Erythroblast (primary cell): ENCODE measurements around the gene GOLGA7B.

ENCODE experiments used
- DNase-seq, 2 experiments: peaks; one replicate each; lab custom pipeline; 2025; lab: John Stamatoyannopoulos, UW
- GATA1 ChIP-seq: IDR thresholded peaks from 2 replicates; pipeline ENCODE4 v1.6.1; 2011; ENCODE audit warnings: low read depth, mild to moderate bottlenecking, control low read depth, low read length, moderate library complexity
- POLR2A ChIP-seq: IDR thresholded peaks from 2 replicates; pipeline ENCODE4 v1.6.1; 2011; ENCODE audit warnings: mild to moderate bottlenecking, low read length

Gene GOLGA7B

DNA sequence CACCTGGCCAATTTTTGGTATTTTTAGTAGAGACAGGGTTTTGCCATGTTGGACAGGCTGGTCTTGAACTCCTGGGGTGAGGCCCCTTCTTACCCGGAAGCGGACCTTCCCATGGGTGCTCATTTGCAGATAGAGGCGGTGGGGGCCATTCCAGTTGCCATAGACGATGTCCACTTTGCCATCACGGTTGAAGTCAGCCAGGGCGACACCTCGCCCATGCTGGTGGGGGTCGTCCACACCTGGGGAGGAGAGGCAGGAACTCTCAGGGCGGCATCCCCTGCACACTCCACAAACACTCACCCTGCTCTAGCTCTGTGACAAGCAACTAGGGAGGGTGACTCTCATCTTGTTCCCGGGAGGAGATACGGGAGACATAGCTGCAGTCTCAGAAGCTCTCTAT, 54.9 kb downstream of the GOLGA7B start:
- DNase-seq, result no peak
- TF ChIP-seq GATA1 (no peak), POLR2A (no peak)

GRCh38 chr10:97905276-97905675, 55.6 kb downstream of the GOLGA7B start:
- DNase-seq, result no peak

DNA sequence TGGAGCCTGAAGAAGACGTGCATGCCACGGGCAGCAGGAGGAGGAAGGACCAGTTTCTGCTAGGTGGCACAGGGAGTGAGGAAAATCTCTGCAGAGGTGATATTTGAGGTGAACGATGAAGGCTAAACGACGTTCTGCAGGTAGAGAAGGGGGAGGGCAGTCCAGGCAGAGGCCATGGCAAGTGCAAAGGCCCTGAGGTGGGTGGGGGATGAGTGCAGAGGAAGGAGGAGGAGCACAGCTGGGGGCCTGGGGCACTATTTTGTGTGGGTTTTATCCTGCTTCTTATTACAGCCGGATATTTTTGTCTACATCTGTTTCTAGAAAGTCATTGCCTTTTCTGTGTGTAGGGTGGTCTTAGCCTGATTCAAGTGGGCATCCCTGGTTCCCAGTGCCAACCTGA, 57.6 kb downstream of the GOLGA7B start:
- no peak for DNase-seq
- TF ChIP-seq GATA1 (no peak), POLR2A (no peak)

More at GRCh38 chr10:97905276-97905675, 55.6 kb downstream of the GOLGA7B start:
- no peak for TF ChIP-seq GATA1
- TF ChIP-seq POLR2A, result no peak

DNA sequence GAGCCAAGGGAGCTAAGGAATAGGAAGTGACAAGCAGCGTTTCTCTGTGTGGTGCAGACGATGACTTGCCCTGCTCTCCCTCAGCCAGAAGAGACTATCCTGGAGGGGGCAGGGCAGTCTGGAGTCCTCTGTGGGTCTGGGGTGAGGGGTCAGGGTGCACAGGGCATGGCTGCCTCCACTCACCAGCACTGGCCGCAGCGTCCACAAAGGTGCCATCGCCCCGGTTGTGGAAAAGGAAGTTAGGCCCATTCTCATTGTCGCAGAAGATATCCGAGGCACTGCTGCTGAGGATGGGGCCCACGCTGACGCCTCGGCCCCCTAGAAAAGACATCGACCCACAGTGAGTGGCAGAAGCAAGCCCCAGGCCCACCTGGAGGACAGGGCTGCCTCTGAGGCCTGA, 58.2 kb downstream of the GOLGA7B start:
- no peak for DNase-seq
- no peak for TF ChIP-seq POLR2A
- TF ChIP-seq GATA1, result no peak

DNA sequence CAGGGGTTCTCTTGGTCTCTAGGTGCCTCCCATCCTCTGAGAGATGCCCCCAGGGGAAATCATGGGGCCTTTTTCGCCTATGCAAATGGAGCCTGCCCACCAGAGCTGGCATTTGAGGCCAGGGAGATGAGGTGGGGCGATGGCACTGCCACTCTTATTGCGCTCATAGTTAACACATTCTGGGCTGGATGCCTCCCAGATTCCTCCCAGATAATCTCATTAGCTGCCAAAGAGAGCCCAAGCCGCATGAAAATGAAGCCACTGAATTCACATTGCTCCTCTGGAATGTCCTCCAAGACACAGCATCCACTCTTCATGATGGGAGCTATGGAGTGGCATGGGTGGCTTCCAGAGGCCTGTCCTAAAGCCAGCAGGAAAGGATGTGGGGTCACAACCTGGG, 61.0 kb downstream of the GOLGA7B start:
- TF ChIP-seq POLR2A, result no peak
- TF ChIP-seq GATA1, result no peak
- DNase-seq, result no peak

GRCh38 chr10:97911217-97911616, 61.6 kb downstream of the GOLGA7B start:
- TF ChIP-seq GATA1 (no peak), POLR2A (no peak)
- no peak for DNase-seq

- DNase-seq, result no peak
- TF ChIP-seq POLR2A (no peak), GATA1 (no peak)
Measured at GRCh38 chr10:97913193-97913592, 63.5 kb downstream of the GOLGA7B start.

DNA sequence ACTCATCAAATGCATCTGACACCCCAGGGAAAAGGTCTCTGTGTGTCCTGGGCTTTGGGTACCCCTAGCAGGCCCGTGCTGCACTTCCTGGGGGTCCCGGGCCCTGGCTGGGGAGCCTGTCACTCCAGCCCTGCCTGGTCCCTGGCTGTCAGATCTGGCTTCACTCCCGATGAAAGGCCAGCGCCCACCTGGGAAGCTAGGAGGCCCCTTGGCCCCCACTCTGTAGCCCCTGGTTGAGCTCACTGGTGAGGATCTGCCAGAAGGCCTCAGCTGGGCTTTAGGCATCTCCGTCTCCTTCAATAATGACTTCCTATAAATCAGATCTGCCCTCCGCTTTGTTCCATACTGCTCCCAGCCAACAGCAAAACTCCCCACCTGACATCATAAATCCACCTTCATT, 64.0 kb downstream of the GOLGA7B start:
- DNase-seq, result no peak
- TF ChIP-seq POLR2A, result no peak
- no peak for TF ChIP-seq GATA1

- TF ChIP-seq POLR2A (no peak), GATA1 (no peak)
- no peak for DNase-seq
Measured at GRCh38 chr10:97914171-97914836, 64.7 kb downstream of the GOLGA7B start.

DNA sequence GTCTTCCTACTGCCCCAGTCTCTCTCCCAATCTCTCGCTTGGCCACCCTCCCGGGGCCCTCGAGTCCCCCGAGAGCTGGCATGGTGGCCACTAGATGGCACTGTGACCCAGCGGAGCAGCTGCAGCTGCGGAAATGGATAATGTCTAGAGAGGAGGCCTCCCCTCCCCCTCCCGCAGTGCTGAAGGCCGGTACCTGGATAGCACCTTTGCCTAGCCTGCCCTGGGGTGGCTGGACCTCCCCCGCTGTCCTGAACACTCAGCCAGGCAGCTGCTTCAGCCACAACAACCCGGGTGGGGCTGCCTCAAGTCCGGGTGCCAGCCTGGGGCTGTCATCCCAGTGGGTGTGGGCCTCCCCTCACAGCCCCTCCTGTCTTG, 65.2 kb downstream of the GOLGA7B start:
- peak; percentile 58 to 77 for DNase-seq
- TF ChIP-seq POLR2A (no peak), GATA1 (no peak)

- TF ChIP-seq GATA1, result no peak
- no peak for TF ChIP-seq POLR2A
- no peak for DNase-seq
Measured at GRCh38 chr10:97915346-97916131, 65.9 kb downstream of the GOLGA7B start.

DNA sequence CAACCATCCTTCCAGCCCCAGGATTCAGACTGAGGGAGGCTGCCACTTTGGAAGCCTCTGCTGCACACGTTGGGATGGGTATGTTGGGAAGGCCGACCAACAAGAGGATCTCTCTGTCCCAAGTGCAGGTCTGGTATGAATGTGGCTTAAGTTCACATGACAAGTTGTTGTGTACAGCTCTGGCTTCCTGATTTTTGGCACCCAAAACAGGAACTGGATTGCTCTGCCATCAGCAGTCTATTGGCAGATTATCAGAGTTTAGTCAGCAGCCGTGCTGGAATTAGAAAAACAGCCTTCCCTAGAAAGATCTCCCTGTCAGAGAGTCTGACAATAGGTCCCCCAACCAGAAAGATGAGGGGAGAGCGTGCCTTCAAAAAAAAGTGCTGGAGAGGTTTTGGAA, 66.9 kb downstream of the GOLGA7B start:
- DNase-seq, result no peak
- TF ChIP-seq GATA1 (no peak), POLR2A (no peak)

DNA sequence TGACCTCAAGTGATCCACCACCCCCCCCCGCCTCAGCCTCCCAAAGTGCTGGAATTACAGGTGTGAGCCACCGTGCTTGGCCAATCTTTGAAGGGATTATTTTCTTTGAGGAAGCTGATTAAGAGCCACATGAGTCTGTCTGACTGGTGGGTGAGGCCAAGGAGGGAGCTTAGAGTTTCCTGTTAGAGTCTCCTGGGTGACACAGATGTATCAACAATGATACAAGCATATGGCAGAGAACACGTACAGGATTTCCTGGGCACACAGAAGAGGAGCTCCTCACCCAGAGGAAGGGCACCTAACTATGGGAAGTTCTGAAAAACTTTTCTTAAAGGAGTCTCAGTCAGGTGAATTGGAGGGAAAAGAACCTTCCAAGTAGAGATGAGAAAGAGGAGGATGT, 69.4 kb downstream of the GOLGA7B start:
- TF ChIP-seq POLR2A, result no peak
- TF ChIP-seq GATA1, result no peak
- DNase-seq, result no peak

- DNase-seq, result no peak
- TF ChIP-seq POLR2A (no peak), GATA1 (no peak)
Measured at GRCh38 chr10:97920865-97921264, 71.2 kb downstream of the GOLGA7B start.
